Cortex of kidney (tissue), 1 donor: ENCODE measurements around the gene PTBP2.
"Not testable (repeated sequence)": the region's sequence is repeated elsewhere in the genome, so short reads cannot be mapped to it uniquely, and the experiment has no call there.

Source experiments
- DNase-seq: peaks from one replicate; lab custom pipeline; 2025; lab: John Stamatoyannopoulos, UW

PTBP2 gene

DNA sequence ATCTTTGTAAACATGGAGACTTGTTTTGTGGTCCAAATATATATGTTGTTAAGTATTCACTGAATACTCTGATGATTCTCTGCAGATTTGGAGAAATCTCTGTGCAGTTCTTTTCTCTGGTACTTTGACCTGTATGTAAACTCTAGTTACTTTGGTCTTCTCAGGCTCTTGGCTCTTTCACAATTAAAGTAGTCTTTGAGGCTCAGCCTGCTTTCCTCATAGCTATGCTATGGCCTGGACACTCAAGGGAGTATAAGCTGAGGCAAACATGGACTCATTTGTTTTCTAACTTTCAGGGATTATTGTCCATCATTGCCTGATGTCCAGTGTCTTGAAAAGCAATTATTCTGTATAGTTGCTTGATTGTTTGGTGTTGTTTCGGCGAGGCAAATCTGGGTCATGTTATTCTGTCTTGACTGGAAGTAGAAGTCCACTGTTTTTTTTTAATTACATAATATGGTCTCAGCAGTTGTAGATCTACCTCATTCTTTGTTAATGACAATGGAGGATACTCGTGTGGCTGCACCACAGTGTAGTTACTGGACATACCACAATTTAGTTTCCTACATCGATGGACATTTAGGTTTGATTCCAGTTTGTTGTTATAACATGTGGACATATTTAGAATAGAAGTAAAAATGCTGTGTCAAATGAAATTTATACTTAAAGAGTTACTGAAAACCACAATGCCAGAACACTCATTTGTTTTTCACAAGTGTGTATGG is 9.2 kb downstream of the PTBP2 start:
- no peak for DNase-seq

DNA sequence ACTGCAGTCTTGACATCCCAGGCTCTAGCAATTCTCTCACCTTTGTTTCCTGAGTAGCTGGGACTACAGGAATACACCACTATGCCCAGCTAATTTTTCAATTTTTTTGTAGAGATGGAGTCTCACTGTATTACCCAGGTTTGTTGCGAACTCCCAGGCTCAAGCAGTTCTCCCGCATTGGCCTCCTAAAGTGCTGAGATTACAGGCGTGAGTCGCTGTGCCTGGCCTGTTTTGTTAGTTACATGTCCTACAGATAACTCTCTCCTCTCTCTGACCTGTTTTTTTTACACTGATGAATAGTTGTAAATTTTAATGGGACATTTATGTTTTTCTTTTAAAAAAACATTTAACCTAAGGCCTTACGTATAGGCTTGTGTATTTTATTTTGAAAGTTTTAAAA is 19.8 kb downstream of the PTBP2 start:
- no peak for DNase-seq

DNA sequence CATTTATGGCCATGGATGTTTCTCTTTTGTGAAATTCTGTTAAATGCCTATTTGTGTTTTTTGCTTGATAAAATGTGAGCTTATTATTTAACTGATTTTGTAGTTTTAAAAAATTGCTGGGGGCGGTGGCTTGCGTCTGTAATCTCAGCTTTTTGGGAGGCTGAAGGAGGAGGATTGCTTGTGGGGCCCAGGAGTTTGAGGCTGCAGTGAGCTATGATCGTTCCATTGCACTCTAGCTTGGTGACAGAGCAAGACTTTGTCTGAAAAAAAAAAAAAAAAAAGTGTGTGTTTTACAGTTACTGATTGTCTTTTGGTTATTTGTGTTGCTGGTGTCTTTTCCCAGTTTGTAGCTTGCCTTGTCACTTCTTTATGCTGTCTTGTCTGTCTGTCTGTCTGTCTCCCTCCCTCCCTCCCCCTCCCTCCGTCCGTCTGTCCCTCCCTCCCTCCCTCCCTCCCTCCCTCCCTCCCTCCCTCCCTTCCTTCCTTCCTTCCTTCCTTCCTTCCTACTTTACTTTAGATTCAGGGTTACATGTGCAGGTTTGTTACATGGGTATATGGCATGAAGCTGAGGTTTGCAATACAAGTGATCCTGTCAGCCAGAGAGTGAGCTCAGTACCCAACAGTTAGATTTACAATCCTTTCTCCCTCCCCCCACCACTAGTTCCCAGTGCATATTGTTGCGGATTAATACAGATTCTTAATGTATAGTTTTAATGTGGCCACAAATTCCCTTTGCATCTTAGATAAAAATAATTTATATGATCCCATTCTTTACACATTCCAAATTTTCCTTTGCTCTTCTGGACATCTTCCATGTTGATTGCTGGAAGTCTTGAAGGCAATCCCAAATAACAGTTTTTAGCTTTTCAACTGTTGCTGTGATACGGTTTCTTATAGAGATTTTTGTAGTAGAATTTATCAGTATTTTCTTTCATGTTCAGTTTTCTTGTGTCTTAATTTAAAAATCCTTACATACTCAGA is 25.1 kb downstream of the PTBP2 start:
- DNase-seq, result no peak

DNA sequence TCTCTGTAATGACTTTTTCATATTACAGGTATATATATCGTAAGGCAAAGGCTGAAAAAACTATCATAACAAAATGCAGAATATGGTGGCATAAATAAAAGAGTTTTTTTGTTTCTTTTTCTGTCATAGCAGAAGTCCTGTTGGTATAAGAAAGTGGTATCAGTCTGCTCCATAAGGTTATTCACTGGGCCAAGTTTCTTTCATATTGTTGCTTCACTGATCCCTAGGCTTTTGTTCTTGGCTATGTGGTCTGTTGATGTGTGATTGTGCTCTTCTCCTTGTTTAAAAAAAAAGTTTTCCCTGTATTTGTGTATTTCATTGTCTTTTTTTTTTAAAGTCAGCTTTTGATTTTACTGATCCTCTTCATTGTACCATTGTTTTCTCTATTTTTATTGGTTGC is 26.0 kb downstream of the PTBP2 start:
- DNase-seq, result no peak

DNA sequence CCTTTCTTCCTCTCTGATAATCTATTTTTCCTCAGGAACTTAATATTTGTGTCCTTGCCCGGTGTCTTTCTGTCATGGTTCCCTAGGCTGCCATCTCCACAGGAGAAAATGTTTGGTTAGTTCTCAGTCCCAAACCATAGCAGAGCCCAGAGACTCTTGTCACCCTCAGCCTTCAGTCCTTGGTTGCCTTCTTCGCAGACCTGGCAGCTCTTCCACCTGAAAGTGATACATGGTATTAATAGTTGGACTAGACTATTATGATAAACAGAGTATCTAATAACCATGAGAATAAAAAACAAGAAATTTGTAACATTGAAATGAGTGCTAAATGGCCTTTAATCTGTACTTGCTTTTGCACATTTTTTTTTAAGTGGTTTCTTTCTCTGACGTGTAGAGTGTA is 26.5 kb downstream of the PTBP2 start:
- no peak for DNase-seq

DNA sequence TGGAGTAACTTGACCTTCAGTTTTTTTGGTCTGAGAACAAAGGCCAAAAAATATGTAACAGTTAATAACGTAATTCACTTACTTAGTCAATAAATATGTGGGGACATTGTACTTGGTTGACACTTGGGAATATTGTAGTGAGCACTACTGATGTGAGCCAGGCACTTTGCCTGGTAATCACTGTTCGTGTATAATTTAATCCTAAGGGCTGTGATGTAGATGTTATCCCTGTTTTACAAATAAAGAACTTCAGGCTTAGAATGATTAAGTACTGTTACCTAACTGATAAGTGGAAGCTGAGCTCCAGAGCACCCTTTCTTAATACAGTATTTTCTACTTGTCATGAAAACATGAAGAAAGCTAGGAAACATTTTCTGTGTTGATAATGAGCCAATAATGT is 28.0 kb downstream of the PTBP2 start:
- DNase-seq, result no peak

DNA sequence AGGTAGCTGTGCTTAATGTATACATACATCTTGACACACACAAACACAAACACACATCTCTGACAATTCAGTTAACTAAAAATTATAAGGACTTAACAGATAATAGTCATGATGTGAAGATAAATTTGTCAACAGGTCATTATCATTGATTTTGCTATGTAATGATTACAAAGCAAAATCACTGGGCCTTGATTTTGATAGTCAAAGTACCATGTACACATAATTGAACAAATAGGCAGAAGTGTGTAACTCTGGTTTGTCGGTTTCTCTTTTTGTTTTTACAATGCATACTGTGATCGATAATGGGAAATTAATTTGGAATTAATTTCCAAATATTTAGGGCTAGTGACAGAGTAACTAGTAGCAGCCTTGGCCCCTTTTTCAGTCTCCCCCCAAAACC is 30.8 kb downstream of the PTBP2 start:
- no peak for DNase-seq

DNA sequence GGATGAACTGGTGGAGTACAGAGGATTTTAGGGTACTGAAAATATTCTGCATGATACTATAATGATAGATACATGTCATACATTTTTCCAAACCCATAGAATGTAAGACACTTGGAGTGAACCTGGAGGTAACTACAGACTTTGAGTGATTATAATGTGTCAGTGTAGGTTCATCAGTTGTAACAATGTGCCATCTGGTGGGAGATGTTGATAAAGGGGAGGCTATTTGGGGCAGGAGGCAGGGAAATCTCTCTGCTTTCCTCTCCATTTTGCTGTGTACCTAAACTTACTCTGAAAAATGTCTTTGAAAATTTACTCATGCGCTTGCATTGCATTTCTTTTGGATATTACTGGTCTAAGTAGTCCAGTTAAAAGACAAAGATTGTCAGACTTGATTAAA is 35.2 kb downstream of the PTBP2 start:
- no peak for DNase-seq

DNA sequence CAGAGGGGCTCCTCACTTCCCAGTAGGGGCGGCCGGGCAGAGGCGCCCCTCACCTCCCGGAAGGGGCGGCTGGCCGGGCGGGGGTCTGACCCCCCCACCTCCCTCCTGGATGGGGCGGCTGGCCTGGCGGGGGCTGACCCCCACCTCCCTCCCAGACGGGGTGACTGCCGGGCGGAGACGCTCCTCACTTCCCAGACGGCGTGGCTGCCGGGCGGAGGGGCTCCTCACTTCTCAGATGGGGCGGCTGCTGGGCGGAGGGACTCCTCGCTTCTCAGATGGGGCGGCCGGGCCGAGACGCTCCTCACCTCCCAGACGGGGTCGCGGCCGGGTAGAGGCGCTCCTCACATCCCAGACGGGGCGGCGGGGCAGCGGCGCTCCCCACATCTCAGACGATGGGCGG is 41.0 kb downstream of the PTBP2 start:
- DNase-seq, result not testable (repeated sequence)

DNA sequence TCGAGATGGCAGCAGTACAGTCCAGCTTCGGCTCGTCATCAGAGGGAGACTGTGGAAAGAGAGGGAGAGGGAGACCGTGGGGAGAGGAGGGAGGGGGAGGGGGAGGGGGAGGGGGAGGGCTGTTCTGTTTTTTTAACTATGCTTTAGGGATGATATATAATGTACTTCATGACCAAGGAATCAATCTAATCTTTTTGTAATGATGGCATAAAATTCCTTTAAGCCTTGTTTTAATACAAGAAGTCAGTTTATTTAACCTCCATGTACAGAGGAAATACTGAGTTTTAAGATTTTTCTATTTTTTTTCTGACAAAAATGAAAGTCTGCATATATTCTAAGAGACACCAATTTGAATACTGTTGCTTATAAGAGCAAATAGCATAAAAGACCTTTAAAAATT is 41.9 kb downstream of the PTBP2 start:
- no peak for DNase-seq

DNA sequence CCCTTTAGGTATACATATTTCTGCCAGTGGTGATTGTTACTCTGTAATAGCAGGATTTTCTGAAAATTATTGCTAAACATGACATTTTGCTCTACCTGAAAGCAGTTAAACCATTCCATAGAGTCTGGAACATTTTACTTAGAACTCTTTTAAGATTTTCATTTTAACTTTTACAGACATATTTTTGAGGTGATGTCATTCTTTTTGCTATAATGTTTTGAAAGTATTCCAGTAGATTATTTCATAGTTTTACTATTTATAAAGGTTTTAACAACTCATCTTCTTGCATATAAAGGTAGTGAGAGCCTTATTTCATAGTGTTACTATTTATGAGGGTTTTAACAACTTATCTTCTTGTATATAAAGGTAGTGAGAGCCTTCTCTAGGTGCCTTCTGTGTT is 42.9 kb downstream of the PTBP2 start:
- no peak for DNase-seq

DNA sequence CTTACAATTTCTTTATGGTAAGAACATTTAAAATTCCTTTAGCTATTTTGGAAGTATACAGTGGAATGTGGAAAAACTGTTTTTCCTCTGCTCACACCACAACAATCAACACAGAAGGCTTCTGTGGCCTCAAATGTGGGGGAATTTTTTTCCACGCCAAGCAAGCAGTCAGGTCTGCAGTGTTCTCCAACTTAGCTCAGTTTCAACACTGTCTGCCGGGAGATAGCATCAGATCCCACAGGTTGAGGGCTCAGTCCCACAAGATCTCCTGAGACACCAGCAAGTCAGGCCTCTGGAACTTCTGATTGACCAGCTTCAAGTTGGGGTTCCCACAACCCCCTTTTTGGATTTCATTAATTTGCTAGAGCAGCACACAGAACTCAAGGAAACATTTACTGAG is 50.3 kb downstream of the PTBP2 start:
- no peak for DNase-seq

DNA sequence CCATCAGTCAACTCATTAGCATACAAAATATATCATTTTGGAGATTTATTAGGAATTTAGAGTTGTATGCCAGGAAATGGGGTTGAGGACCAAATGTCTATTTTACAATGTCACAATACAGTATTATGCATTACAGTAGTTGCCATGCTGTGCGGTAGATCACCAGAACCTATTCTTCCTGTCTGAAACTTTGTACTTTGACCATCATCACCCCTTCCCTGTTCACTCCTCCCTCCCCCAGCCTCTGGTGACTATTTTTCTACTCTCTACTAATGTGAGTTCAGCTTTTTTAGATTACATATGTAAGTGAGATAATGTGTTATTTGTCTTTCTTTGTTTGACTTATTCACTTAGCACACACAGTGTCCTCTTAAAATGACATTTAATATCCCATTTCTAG is 50.8 kb downstream of the PTBP2 start:
- no peak for DNase-seq

DNA sequence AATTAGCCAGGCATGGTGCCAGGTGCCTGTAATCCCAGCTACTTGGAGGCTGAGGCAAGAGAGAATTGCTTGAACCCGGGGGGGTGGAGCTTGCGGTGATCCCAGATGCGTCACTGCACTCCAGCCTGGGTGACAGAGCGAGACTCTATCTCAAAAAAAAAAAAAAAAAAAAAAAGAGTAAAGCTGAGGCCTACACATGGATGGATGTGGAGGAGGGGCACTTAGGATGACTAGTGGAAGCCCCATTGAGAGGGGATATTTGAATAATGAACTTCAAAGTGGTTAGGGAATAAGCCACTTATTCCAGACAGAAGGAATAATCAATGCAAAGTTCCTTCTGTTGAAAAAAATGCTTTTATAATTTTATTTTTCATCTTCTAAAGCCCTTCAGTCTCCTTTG is 51.4 kb downstream of the PTBP2 start:
- no peak for DNase-seq

DNA sequence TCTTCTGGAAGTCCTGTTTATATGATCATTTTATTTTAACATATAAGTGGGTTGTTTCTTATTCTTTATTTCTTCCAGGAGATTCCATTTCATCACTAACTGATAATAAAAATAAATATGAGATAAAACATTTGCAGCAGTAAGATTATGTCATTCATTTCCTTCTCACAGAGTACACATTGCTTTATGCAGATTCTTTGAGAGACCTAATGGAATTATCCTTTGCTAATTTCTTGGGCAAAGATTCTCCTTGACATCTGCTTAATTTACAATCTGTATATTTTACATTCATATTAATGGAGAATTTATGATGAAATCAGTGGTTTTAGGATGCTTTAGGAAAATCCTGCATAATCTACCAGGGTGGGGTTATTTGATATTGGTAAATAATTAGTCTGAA is 60.6 kb downstream of the PTBP2 start:
- no peak for DNase-seq

DNA sequence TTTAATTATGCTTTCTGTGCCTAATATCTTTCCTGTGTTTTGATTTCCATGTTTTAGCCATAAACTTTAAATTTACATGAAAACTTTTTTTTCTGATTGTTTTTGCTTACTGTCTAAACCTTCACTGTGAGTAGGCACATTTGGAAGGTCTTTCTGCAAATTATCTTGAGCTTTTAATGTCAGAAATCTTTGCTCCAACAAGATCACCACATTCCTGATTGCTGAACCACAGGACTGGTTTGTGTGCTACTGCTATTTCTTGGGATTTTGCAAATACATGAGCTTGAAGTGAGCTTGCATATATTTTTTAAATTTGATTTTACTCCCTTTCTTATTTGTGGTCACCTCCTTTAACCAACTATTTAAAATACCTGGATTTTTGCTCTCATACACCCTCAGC is 61.3 kb downstream of the PTBP2 start:
- DNase-seq, result no peak

DNA sequence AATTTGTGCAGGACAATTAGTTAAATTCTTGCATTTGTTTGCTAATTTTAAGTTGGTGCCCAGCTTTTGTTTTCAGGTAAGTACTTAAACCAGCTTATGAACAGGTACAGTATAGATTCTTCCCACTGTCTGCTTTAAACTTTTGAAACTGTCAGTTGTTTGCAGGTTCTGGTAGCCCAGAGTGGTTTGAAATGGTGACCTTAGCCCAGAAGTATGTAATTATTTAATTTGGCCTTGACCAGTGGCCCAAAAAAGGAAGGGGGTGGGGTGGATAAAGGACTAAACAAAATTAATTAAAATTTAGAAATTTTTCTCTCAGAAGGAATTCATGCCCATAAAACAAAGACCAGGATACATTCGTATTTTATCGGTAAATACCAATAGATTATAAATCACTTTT is 69.0 kb downstream of the PTBP2 start:
- no peak for DNase-seq

DNA sequence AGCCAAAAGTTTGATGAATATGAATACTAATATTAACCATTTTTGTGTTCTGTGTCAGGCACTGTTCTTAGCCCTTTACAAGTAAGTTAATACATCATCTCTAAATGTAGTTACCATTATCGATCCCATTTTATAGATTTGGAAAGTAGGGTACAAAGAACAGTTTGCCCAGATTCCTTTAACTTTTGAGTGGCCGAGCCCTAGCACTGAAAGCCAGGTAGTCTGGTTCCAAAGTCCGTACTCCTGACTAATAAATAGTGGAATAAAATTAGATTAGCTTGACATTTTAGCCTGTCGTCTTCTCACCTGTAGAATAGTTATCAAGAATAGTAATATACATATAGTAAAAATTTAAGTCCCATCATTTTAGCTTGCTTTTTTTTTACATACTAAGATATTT is 70.6 kb downstream of the PTBP2 start:
- DNase-seq, result no peak

DNA sequence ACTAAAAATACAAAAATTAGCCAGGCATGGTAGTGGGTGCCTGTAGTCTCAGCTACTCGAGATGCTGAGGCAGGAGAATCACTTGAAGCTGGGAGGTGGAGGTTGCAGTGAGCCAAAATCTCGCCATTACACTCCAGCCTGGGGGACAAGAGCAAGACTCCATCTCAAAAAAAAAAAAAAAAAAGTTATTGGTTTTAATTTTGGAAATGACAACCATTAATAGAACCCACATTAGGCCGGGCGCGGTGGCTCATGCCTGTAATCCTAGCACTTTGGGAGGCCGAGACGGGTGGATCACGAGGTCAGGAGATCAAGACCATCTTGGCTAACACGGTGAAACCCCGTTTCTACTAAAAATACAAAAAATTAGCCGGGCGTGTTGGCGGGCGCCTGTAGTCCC is 80.1 kb downstream of the PTBP2 start:
- not testable (repeated sequence) for DNase-seq

DNA sequence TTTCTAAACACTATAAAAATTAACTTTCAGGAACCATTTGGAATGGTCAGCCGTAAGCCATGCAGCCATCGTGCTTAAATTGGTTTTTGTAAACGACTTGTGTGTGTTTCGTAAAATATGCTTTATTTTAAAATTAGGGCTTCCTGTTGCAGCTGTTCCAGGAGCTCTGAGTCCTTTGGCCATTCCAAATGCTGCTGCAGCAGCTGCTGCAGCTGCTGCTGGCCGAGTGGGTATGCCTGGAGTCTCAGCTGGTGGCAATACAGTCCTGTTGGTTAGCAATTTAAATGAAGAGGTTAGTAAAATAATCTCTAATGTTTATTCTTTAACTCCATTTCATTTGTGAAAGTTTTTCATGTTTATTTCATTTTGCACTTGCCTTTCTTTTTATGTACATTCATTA is 83.1 kb downstream of the PTBP2 start:
- no peak for DNase-seq

DNA sequence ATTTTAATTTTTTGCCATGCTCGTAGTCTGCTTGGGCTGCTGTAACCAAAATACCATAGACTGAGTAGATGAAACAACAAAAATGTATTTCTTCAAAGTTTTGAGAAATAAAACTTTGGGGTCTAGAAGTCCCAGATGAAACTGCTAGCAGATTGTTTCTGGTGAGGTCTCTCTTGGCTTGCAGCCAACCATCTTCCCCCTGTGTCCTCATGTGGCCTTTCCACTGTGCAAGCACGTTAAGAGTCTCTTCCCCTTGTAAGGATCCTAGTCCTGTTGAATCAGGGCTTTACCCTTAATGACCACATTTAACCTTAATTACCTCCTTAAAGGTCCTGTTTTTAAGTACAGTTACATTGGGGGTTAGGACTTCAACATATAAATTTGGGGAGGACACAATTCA is 86.6 kb downstream of the PTBP2 start:
- DNase-seq, result no peak

DNA sequence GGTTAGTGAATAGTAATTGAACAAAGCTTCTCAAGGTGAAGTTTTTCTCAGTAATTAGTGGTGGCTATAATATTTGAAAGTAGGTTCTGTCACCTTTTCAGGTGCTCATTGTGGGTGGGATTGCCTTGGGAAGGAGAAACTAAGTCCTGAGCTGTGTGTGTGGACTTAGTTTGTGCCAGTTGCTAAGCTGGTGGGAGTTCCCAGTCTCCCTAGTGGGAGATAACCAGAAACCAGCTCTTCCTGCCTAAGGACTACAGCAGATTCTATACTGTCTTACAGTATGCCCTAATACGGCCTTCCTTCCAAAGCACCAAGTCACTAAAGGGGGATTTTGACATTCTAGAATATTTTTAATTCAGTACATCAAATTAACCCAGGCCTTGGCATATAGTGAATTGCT is 94.3 kb downstream of the PTBP2 start:
- DNase-seq, result no peak

DNA sequence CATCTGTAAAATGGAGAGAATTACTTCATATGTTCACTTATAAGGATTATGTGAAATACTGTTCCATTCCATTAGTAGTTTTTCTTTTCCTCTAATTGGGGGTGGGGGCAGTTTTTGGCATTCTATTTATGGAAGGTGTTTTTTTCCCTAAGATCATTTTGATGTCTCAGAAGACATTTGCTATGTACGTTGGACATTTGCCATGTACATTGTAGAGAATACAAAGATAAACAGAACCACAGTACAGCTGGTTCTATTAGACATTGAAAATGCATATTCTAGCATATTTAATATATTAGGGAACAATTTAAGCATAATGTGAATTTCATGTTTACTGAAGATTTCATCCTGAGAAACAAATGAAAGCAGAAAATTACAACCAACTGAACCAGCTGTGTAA is 98.5 kb downstream of the PTBP2 start:
- DNase-seq, result no peak
